SK-N-SH (cell line): ENCODE data around the gene BCAS3.

ENCODE experiments used
- CTCF ChIP-seq: fragments of 200-600 bp; sonication (generic); IDR thresholded peaks from 2 replicates; pipeline ENCODE4 v1.6.1; 2017; ENCODE audit warnings: antibody characterized with exemption, mild to moderate bottlenecking, moderate library complexity
- RAD21 ChIP-seq: IDR thresholded peaks from 2 replicates; pipeline ENCODE4 v1.6.1; 2012; ENCODE audit warnings: mild to moderate bottlenecking, low read length
- RCOR1 ChIP-seq: fragments of 150-350 bp; IDR thresholded peaks from 2 replicates; pipeline ENCODE4 v1.6.1; 2017; ENCODE audit warnings: antibody characterized with exemption, low read length
- REST ChIP-seq: IDR thresholded peaks from 2 replicates; pipeline ENCODE4 v1.6.1; 2012; ENCODE audit warnings: mild to moderate bottlenecking, low read depth, low read length, moderate library complexity
- RFX5 ChIP-seq: IDR thresholded peaks from 2 replicates; pipeline ENCODE4 v1.6.1; 2012; ENCODE audit warnings: mild to moderate bottlenecking, improper control_type of control experiment, low read length
- TEAD4 ChIP-seq: IDR thresholded peaks from 2 replicates; pipeline ENCODE4 v1.4.0; 2012; ENCODE audit warnings: mild to moderate bottlenecking, borderline replicate concordance; ENCODE audit not compliant: insufficient read depth

- TF ChIP-seq RFX5: no peak
- TF ChIP-seq CTCF: no peak
- no peak for TF ChIP-seq REST
- no peak for TF ChIP-seq RAD21
- no peak for TF ChIP-seq RCOR1
- TF ChIP-seq TEAD4: no peak
Observed at GRCh38 chr17:61326330-61326729, 648.7 kb downstream of the BCAS3 start.
